ENCODE measurements around the gene TMEM52.

GRCh38 chr1:1895060-1895418 is 24.0 kb downstream of the TMEM52 start:
- TF ChIP-seq CTCF (IDR thresholded peaks at IDR 0.05; ENCODE audit: low read depth, low read length, missing input control) (no peak), RAD21 (IDR thresholded peaks at IDR 0.05) (no peak), REST (IDR thresholded peaks at IDR 0.05) (no peak), SP1 (IDR thresholded peaks at IDR 0.05) (no peak), YY1 (IDR thresholded peaks at IDR 0.05) (no peak)
